Mucosa of rectum (tissue), 2 donors: ENCODE measurements around the gene MUSTN1.

Experiments
- H3K27ac ChIP-seq, 2 donors: one replicate each; pipeline ENCODE4 v1.7.0; 2013; ENCODE audit warnings: inconsistent platforms in 2 of 2, low read depth in 2 of 2, low read length in 2 of 2
- H3K27me3 ChIP-seq, 2 donors: one replicate each; pipeline ENCODE4 v1.7.0; 2013; ENCODE audit warnings: low read length in 2 of 2; ENCODE audit not compliant: control insufficient read depth in 2 of 2, insufficient read depth in 2 of 2
- H3K36me3 ChIP-seq, 2 donors: one replicate each; pipeline ENCODE4 v1.7.0; 2013; ENCODE audit warnings: low read length in 2 of 2; ENCODE audit not compliant: control insufficient read depth in 2 of 2, insufficient read depth in 2 of 2
- H3K4me1 ChIP-seq, 2 donors: one replicate each; pipeline ENCODE4 v1.7.0; 2013; ENCODE audit warnings: low read length in 2 of 2, mild to moderate bottlenecking in 1 of 2; ENCODE audit not compliant: control insufficient read depth in 2 of 2, insufficient read depth in 2 of 2
- H3K4me3 ChIP-seq, 2 donors: one replicate each; pipeline ENCODE4 v1.7.0; 2013; ENCODE audit warnings: low read length in 2 of 2
- H3K9ac ChIP-seq, 2 donors: one replicate each; pipeline ENCODE4 v1.7.0; 2013; ENCODE audit warnings: low read length in 2 of 2, low read depth in 1 of 2, mild to moderate bottlenecking in 1 of 2
- H3K9me3 ChIP-seq, 2 donors: one replicate each; pipeline ENCODE4 v1.7.0; 2013; ENCODE audit warnings: low read length in 2 of 2; ENCODE audit not compliant: control insufficient read depth in 2 of 2
- donor health status: healthy.
- donor health status: Normal muscosa, but diverticular disease.

The MUSTN1 gene

GRCh38 chr3:52834871-52835501 lies at the start of gene MUSTN1:
TSS of gene MUSTN1 (minus strand) at chr3:52835019. CDS start at chr3:52834948, 71 bp downstream.
- Histone ChIP-seq H3K4me1 (peaks cover 3 to 7% of the 10 kb centered on the region in 2 donors), H3K4me3 (peak within 1 kb of the TSS in 1 of 2 donors; percentile 28), H3K27ac (no peak within 1 kb of the TSS), H3K9me3 (no peaks in the 10 kb centered on the region), H3K27me3 (no peaks in the 10 kb centered on the region), H3K9ac (no peak within 1 kb of the TSS), H3K36me3 (no peaks in the 10 kb centered on the region)

DNA sequence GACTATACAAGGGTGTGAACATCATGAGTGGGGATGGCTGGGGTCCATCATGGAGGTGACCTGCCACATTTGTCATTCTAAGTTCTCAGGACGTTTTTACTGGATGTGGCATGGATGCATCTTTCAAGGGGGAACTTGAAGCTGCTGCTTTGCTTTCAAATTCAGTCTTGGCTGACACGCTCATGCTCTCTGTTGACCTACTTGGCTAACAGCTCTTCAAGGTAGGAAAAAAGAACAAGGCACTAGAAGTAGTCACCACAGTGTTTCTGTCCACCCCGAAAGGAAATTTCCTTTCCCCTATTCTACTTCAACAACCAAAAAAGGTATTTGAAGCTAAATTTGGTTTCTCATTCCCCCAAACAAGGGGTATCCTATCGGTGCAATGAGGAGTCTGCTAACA lies 47.6 kb upstream of the MUSTN1 start:
- no peak overlapping the region for H3K4me3 ChIP-seq
- H3K36me3 ChIP-seq, result peaks cover 3 to 4% of the 10 kb centered on the region in 2 donors
- no peaks in the 10 kb centered on the region for H3K4me1 ChIP-seq
- H3K27me3 ChIP-seq, result no peaks in the 10 kb centered on the region
- no peak overlapping the region for H3K9ac ChIP-seq
- H3K27ac ChIP-seq, result no peak overlapping the region
- no peaks in the 10 kb centered on the region for H3K9me3 ChIP-seq

DNA sequence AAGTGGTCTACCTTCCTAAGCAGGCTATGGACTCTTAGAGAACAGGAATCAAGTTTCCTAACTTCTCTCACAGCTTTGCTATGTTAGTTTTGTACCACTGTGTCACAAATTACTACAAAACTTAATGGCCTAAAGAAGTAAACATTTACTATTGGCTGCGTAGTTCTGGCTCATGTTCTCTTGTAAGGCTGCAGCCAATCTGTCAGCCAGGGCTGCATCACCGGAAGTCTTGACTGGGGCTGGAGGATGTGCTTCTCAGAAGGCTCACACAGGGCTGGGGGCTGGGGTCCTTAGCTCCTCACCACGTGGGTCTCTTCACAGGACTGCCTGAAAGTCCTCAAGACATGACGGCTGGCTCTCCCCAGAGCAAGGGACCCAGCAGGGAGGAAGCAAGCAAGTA lies 47.1 kb upstream of the MUSTN1 start:
- no peak overlapping the region for H3K9ac ChIP-seq
- H3K36me3 ChIP-seq, result peaks cover 3 to 4% of the 10 kb centered on the region in 2 donors
- H3K27me3 ChIP-seq, result no peaks in the 10 kb centered on the region
- no peaks in the 10 kb centered on the region for H3K4me1 ChIP-seq
- no peaks in the 10 kb centered on the region for H3K9me3 ChIP-seq
- no peak overlapping the region for H3K4me3 ChIP-seq
- H3K27ac ChIP-seq, result no peak overlapping the region

GRCh38 chr3:52880474-52880873 lies 45.7 kb upstream of the MUSTN1 start:
- no peak overlapping the region for H3K4me3 ChIP-seq
- H3K9me3 ChIP-seq, result no peaks in the 10 kb centered on the region
- H3K9ac ChIP-seq, result no peak overlapping the region
- no peaks in the 10 kb centered on the region for H3K27me3 ChIP-seq
- H3K4me1 ChIP-seq, result no peaks in the 10 kb centered on the region
- peaks cover 0 to 3% of the 10 kb centered on the region in 2 donors for H3K36me3 ChIP-seq
- no peak overlapping the region for H3K27ac ChIP-seq

DNA sequence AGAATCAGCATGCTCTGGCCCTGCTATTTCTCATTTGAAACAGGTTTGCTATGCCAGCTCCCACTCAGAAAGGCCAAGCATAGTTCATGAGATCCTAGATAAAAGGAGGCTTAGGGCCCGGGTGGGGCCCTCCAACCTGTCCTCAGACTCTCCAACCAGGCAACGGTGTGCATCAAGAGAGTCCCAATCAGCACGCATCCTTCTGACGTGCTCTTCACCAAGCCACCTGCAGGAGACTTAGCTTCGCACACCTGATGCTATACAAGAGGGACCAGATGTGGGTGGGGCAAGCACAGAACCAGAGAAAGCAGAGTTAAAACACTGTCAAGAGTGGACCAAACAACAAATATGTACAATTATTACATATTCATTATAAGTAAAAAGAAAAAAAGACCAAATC lies 45.2 kb upstream of the MUSTN1 start:
- H3K9me3 ChIP-seq, result no peaks in the 10 kb centered on the region
- no peak overlapping the region for H3K9ac ChIP-seq
- H3K4me1 ChIP-seq, result no peaks in the 10 kb centered on the region
- no peak overlapping the region for H3K4me3 ChIP-seq
- no peak overlapping the region for H3K27ac ChIP-seq
- no peaks in the 10 kb centered on the region for H3K27me3 ChIP-seq
- H3K36me3 ChIP-seq, result peaks cover 0 to 3% of the 10 kb centered on the region in 2 donors

GRCh38 chr3:52879581-52879980 lies 44.8 kb upstream of the MUSTN1 start:
- H3K9me3 ChIP-seq, result no peaks in the 10 kb centered on the region
- no peaks in the 10 kb centered on the region for H3K4me1 ChIP-seq
- H3K4me3 ChIP-seq, result no peak overlapping the region
- H3K36me3 ChIP-seq, result peaks cover 0 to 3% of the 10 kb centered on the region in 2 donors
- no peaks in the 10 kb centered on the region for H3K27me3 ChIP-seq
- no peak overlapping the region for H3K27ac ChIP-seq
- H3K9ac ChIP-seq, result no peak overlapping the region

- H3K27ac ChIP-seq, result no peak overlapping the region
- no peaks in the 10 kb centered on the region for H3K27me3 ChIP-seq
- no peaks in the 10 kb centered on the region for H3K4me1 ChIP-seq
- no peak overlapping the region for H3K9ac ChIP-seq
- H3K36me3 ChIP-seq, result peaks cover 0 to 3% of the 10 kb centered on the region in 2 donors
- H3K9me3 ChIP-seq, result no peaks in the 10 kb centered on the region
- no peak overlapping the region for H3K4me3 ChIP-seq
These were observed 44.3 kb upstream of the MUSTN1 start for GRCh38 chr3:52879090-52879489.

DNA sequence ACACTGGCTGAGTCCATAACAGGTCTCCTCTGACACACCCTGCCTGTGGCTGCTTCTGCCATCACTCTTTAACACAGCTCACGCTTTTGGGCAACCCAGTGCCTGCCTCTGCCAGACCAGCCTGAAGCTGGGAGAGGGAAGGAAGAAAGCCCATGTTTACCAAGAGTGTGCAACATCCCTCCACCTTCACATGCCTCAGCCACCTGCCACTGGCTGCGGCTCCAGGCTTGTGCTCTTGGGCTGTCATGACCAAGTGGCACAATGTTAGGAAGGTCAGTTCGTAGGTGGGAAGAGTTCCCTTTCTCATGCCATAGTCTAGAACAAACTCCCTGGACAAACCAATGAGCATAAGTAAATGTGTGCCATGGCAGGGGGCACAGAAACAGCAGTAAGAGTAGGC lies 42.3 kb upstream of the MUSTN1 start:
- H3K27ac ChIP-seq, result no peak overlapping the region
- no peak overlapping the region for H3K4me3 ChIP-seq

DNA sequence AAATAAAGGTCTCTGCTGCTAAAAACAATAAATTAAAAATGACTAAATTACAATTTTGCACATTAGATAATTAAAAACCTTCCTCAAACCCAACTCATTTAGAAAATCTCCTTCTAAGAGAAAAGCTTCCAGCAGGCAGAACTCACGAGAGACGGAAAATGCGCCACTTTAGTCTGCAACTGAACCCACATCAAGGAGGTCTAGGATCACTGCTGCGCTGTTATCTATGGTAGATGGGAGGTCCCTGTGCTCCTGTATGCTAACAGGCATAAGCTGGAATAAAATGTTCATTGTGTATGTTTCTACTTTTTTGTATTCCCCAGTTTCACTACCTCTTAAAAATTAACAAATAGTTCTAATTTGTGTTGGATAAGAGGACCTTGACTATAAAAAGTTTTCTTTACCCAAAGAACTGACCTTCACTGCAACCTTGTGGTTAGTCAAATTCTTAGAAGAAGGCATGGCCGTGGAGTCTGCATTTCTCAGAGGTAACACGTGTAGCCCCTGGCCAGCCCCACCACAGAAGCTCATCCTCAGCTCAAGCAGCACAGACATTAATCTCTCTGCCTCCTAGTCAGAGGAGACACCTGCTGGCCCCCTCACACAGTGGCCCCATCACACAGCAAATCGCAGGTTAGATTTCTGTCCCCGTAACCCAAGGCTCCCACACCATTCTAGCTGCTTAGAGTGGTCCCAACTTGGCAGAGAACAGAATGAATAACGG lies 40.2 kb upstream of the MUSTN1 start:
- H3K27ac ChIP-seq, result no peak overlapping the region
- no peaks in the 10 kb centered on the region for H3K9me3 ChIP-seq

More for the DNA sequence above, 42.3 kb upstream of the MUSTN1 start:
- H3K27me3 ChIP-seq, result no peaks in the 10 kb centered on the region
- H3K36me3 ChIP-seq, result peaks cover 0 to 3% of the 10 kb centered on the region in 2 donors
- no peaks in the 10 kb centered on the region for H3K9me3 ChIP-seq
- H3K4me1 ChIP-seq, result no peaks in the 10 kb centered on the region
- no peak overlapping the region for H3K9ac ChIP-seq

DNA sequence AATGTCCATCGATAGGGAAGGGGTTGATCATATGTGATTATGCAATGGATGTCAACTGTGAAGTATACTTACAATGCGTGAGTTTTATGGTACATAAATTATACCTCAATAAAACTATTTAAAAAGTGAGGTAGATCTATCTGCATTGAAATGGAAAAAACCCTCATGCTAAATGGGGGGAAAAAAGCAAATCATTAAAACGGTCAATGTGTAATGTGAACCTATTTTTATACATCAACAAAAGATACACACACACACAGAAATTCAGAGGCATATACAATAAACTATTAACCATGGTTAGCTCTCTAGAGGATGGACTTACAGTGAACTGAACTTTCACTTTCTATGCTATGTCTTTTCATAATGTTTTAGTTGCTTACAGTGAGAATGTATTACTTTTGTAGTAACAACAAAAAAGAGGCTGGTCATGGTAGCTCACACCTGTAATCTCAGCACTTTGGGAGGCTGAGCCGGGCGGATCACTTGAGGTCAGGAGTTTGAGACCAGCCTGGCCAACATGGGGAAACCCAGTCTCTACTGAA lies 39.4 kb upstream of the MUSTN1 start:
- Histone ChIP-seq H3K27ac (no peak overlapping the region), H3K4me1 (no peaks in the 10 kb centered on the region), H3K27me3 (no peaks in the 10 kb centered on the region), H3K9me3 (no peaks in the 10 kb centered on the region), H3K36me3 (no peaks in the 10 kb centered on the region), H3K4me3 (no peak overlapping the region), H3K9ac (no peak overlapping the region)

More for the DNA sequence above, 40.2 kb upstream of the MUSTN1 start:
- Histone ChIP-seq H3K27me3 (no peaks in the 10 kb centered on the region), H3K4me1 (no peaks in the 10 kb centered on the region), H3K4me3 (no peak overlapping the region), H3K9ac (no peak overlapping the region), H3K36me3 (peaks cover 0 to 1% of the 10 kb centered on the region in 2 donors)
